ENCODE measurements around the gene STX4.

GRCh38 chr16:31088459-31089183, 55.3 kb downstream of the STX4 start, which contains the start of gene PRSS53:
- TF ChIP-seq CTCF (IDR thresholded peaks at IDR 0.05): no peak
- TF ChIP-seq POLR2AphosphoS5 (IDR thresholded peaks at IDR 0.05; ENCODE audit: low read depth, low read length): no peak; the same call in 1 of the 2 replicates
- TF ChIP-seq SIN3A (IDR thresholded peaks at IDR 0.05; ENCODE audit: borderline replicate concordance, insufficient read depth, low read depth, low read length): no peak
- TF ChIP-seq REST (IDR thresholded peaks at IDR 0.05; ENCODE audit: insufficient read depth in 1 of 2, low read depth in 2 of 2, low read length in 1 of 2): no peak
- no peak for TF ChIP-seq TCF7L2 (IDR thresholded peaks at IDR 0.05; ENCODE audit: low read depth, low read length)

Measured in Panc1 (cell line).